GM12878 (cell line): Measurements from ENCODE around the gene SENP8. TPM values are rescaled to one million over a fixed set of nuclear protein-coding genes. Genes with fewer than 3 reads are reported as not detected.

Experiments
- ATAC-seq: fragments of 200-7000 bp; cut with Tn5 transposase; 3 replicates; pipeline ENCODE4 v1.9.1; 2020; ENCODE audit warnings: mild to moderate bottlenecking, moderate library complexity
- BruUV-seq: library from RNA; stranded (reverse); fragments of 400-500 nt; replicated peaks from 2 replicates; lab custom pipeline; 2021; lab: Mats Ljungman, UMichigan
- CTCF ChIA-PET: fragments of 300-600 bp; sonication (Branson Sonifier 250); formaldehyde crosslinking; extraction: SDS; loops from one replicate; lab custom pipeline; 2021; ENCODE audit warnings: inconsistent platforms; lab: Yijun Ruan, JAX
- POLR2A ChIA-PET: fragments of 350-600 bp; formaldehyde crosslinking; extraction: SDS; loops from one replicate; lab custom pipeline; 2021; ENCODE audit warnings: inconsistent platforms; lab: Charles Lee
- RAD21 ChIA-PET: fragments of 300-600 bp; sonication (Branson Sonifier 250); formaldehyde crosslinking; loops from one replicate; lab custom pipeline; 2023; ENCODE audit warnings: antibody characterized with exemption; ENCODE audit not compliant: unreplicated experiment; lab: Charles Lee
- SMC1A ChIA-PET: fragments of 300-600 bp; sonication (Branson Sonifier 250); formaldehyde crosslinking; loops from one replicate; lab custom pipeline; 2023; ENCODE audit not compliant: unreplicated experiment, uncharacterized antibody; lab: Charles Lee
- DNase-seq: peaks from one replicate; pipeline ENCODE4 v3.0.0-alpha.2; 2011; ENCODE audit warnings: low read depth, low spot score
- FAIRE-seq: peaks from 3 replicates; lab custom pipeline; 2011; peaks lifted over from hg19 to GRCh38; lab: Jason Lieb, UNC
- H2AFZ ChIP-seq: 2 replicates; pipeline ENCODE4 v1.6.0; 2011; ENCODE audit warnings: low read depth, low read length, control low read depth; ENCODE audit not compliant: control insufficient read depth
- H3K27ac ChIP-seq: 2 replicates; pipeline ENCODE4 v1.5.1; 2011; ENCODE audit warnings: control low read depth; ENCODE audit not compliant: control insufficient read depth, insufficient read depth
- H3K27me3 ChIP-seq, 2 experiments: replicated peaks in 1 of 2; 2 replicates each; pipeline versions ENCODE4 v1.6.0 to v1.6.1; 2011; ENCODE audit warnings: low read length in 1 of 2; ENCODE audit not compliant: control insufficient read depth in 2 of 2, insufficient read depth in 2 of 2
- H3K36me3 ChIP-seq, 2 experiments: 2 replicates each; pipeline ENCODE4 v1.5.1; 2011; ENCODE audit warnings: low read length in 1 of 2; ENCODE audit not compliant: control insufficient read depth in 2 of 2, insufficient read depth in 2 of 2
- H3K4me1 ChIP-seq: 2 replicates; pipeline ENCODE4 v1.6.1; 2011; ENCODE audit warnings: mild to moderate bottlenecking, low read length, moderate library complexity, mixed read lengths; ENCODE audit not compliant: control insufficient read depth, insufficient read depth
- H3K4me2 ChIP-seq: 2 replicates; pipeline ENCODE4 v1.6.0; 2011; ENCODE audit warnings: control low read depth; ENCODE audit not compliant: control insufficient read depth, insufficient read depth
- H3K4me3 ChIP-seq: fragments of 200-600 bp; sonication (generic); 2 replicates; pipeline ENCODE4 v1.5.1; 2016
- H3K79me2 ChIP-seq: 2 replicates; pipeline ENCODE4 v1.6.0; 2011; ENCODE audit warnings: low read length; ENCODE audit not compliant: control insufficient read depth, insufficient read depth
- H3K9ac ChIP-seq: 2 replicates; pipeline ENCODE4 v1.8.0; 2011; ENCODE audit warnings: low read length, control low read depth, mixed read lengths; ENCODE audit not compliant: control insufficient read depth, insufficient read depth
- H3K9me3 ChIP-seq: replicated peaks from 3 replicates; pipeline ENCODE4 v1.5.1; 2011; ENCODE audit warnings: mild to moderate bottlenecking, low read length; ENCODE audit not compliant: control insufficient read depth, insufficient read depth
- H4K20me1 ChIP-seq: 2 replicates; pipeline ENCODE4 v1.6.0; 2011; ENCODE audit not compliant: control insufficient read depth, insufficient read depth
- E2F8 ChIP-seq: fragments of 450-650 bp; IDR thresholded peaks from 2 replicates; pipeline ENCODE4 v1.6.1; 2018; ENCODE audit warnings: mild to moderate bottlenecking, low read depth, moderate library complexity; ENCODE audit not compliant: partially characterized antibody
- HCFC1 ChIP-seq: fragments of 150-350 bp; IDR thresholded peaks from 2 replicates; pipeline ENCODE4 v1.6.1; 2014; ENCODE audit warnings: low read length
- IKZF2 ChIP-seq, 2 experiments: fragments of 450-650 bp; IDR thresholded peaks; 2 replicates each; pipeline ENCODE4 v1.6.1; 2017; ENCODE audit warnings: mild to moderate bottlenecking in 2 of 2, moderate library complexity in 2 of 2
- NR2F1 ChIP-seq: fragments of 450-650 bp; conservative IDR thresholded peaks from 2 replicates; pipeline ENCODE4 v1.6.1; 2017; ENCODE audit warnings: mild to moderate bottlenecking
- PAX5 ChIP-seq: IDR thresholded peaks from 2 replicates; pipeline ENCODE4 v1.6.1; 2011; ENCODE audit warnings: low read depth, low read length, borderline replicate concordance
- SREBF2 ChIP-seq: IDR thresholded peaks from 2 replicates; pipeline ENCODE4 v1.6.1; 2012; ENCODE audit warnings: mild to moderate bottlenecking, low read length
- TAF1 ChIP-seq: IDR thresholded peaks from 2 replicates; pipeline ENCODE4 v1.6.1; 2011; ENCODE audit warnings: mild to moderate bottlenecking, low read depth, low read length, borderline replicate concordance
- WRNIP1 ChIP-seq: IDR thresholded peaks from 2 replicates; pipeline ENCODE4 v1.6.1; 2011; ENCODE audit warnings: low read depth, low read length, improper control_type of control experiment, borderline replicate concordance
- ZBTB11 ChIP-seq: fragments of 450-650 bp; formaldehyde crosslinking; IDR thresholded peaks from 2 replicates; pipeline ENCODE4 v1.5.0; 2022; ENCODE audit warnings: mild to moderate bottlenecking, missing genetic modification characterization
- ZNF207 ChIP-seq: fragments of 450-650 bp; IDR thresholded peaks from 2 replicates; pipeline ENCODE4 v1.6.1; 2014; ENCODE audit warnings: antibody characterized with exemption, mild to moderate bottlenecking, borderline replicate concordance
- WGBS: methylation state at CpG from one replicate; pipeline ENCODE4 v1.1.6; 2016; ENCODE audit warnings: low lambda C conversion rate; ENCODE audit not compliant: insufficient replicate concordance, insufficient coverage; ENCODE audit errors: missing lambda C conversion rate; 5-methylcytosine and 5-hydroxymethylcytosine counted together
- in situ Hi-C: fragments of 300-500 bp; cut with MboI; formaldehyde crosslinking; loops from 9 replicates; pipeline ENCODE4 v1.14.3; 2018; ENCODE audit warnings: mixed read lengths
- intact Hi-C: fragments of 100-400 bp; cut with micrococcal nuclease; formaldehyde crosslinking; loops from one replicate; pipeline ENCODE4 v1.14.2; 2022; ENCODE audit not compliant: unreplicated experiment
- polyA plus RNA-seq, 11 experiments: library from polyadenylated mRNA; depleted of rRNA in 4 of 11; unstranded in 6 of 11; stranded (reverse) in 5 of 11; fragments of >200 nt; fragmentation: Nextera tagmentation in 4 of 11; fragmentation: Illumina TruSeq in 1 of 11; extraction: Ambion mirVana in 4 of 11; extraction: Trizol in 1 of 11; gene quantifications; 1 replicate in 1 of 11; 2 replicates in 10 of 11; pipeline versions ENCODE4 v1.2.1 to v1.2.3, GENCODE V29; 2011 to 2016; ENCODE audit warnings: inconsistent platforms in 2 of 11, missing spikeins in 2 of 11, low read depth in 1 of 11
- total RNA-seq, 4 experiments: library from RNA; depleted of rRNA in 3 of 4; stranded (reverse); fragments of >200 nt in 3 of 4; fragmentation: Illumina TruSeq in 1 of 4; extraction: Trizol in 1 of 4; gene quantifications; 2 replicates each; pipeline versions ENCODE4 v1.2.1 to v1.2.3, GENCODE V29; 2013 to 2021

The SENP8 gene
- total and polyA plus RNA-seq, 10 of the 15 experiments (the other 5 are each of a cell fraction or from before 2014, with no cell fraction given), result 0.87 to 5.6 (median 2.2) TPM

GRCh38 chr15:72176743-72177142, 58.5 kb downstream of the SENP8 start:
- Histone ChIP-seq H3K9ac (no peak overlapping the region), H3K79me2 (no peaks in the 10 kb centered on the region), H4K20me1 (no peaks in the 10 kb centered on the region), H3K4me3 (no peak overlapping the region), H3K27ac (no peak overlapping the region), H3K4me2 (no peak overlapping the region), H3K27me3 (no peaks in the 10 kb centered on the region), H3K9me3 (no peaks in the 10 kb centered on the region), H3K4me1 (no peaks in the 10 kb centered on the region; the same call in 1 of the 2 replicates), H2AFZ (no peak overlapping the region), H3K36me3 (no peaks in the 10 kb centered on the region)
- intact Hi-C loops (no loop called here), in situ Hi-C loops (no loop called here)
- no peak for FAIRE-seq
- ChIA-PET RAD21 (no interaction called here), SMC1A (no interaction called here), POLR2A (interaction anchor here (0.7 kb wide), 1 partner anchor 61 kb away, joined by 11 read pairs; no protein-coding TSS in a partner anchor), CTCF (interaction anchor here (1.2 to 1.8 kb wide), 3 partner anchors 9 to 136 kb away, joined by 3 to 5 read pairs (median 3); no protein-coding TSS in a partner anchor)
- 82% methylated on average over 3 of the region's 3 CpGs for WGBS
- no peak for ATAC-seq
- TF ChIP-seq PAX5, result no peak
- TF ChIP-seq ZNF207, result no peak
- TF ChIP-seq WRNIP1, result no peak
- DNase-seq, result no peak
- no TSS peak for BruUV-seq

GRCh38 chr15:72178976-72179585, 60.9 kb downstream of the SENP8 start:
- FAIRE-seq (no peak), ATAC-seq (no peak), DNase-seq (no peak)
- ChIA-PET POLR2A (interaction anchor here (0.6 kb wide), 3 partner anchors 83 to 385 kb away, joined by 3 to 4 read pairs (median 3); no protein-coding TSS in a partner anchor), CTCF (no interaction called here), RAD21 (interaction anchor here (0.6 kb wide), 1 partner anchor 131 kb away, joined by 3 read pairs; no protein-coding TSS in a partner anchor), SMC1A (no interaction called here)
- no peaks in the 10 kb centered on the region for H3K9me3 ChIP-seq
- no peaks in the 10 kb centered on the region for H3K36me3 ChIP-seq
- intact Hi-C loops, result no loop called here
- H3K9ac ChIP-seq, result no peak overlapping the region
- H4K20me1 ChIP-seq, result no peaks in the 10 kb centered on the region
- WGBS, result 28% methylated on average over 13 of the region's 13 CpGs
- peaks cover 3% of the 10 kb centered on the region in 2 experiments; a peak in 2 of 4 replicates for H3K27me3 ChIP-seq
- in situ Hi-C loops, result no loop called here
- H3K4me1 ChIP-seq, result no peaks in the 10 kb centered on the region; the same call in 1 of the 2 replicates
- H3K4me3 ChIP-seq, result no peak overlapping the region
- H3K27ac ChIP-seq, result no peak overlapping the region
- H3K79me2 ChIP-seq, result no peaks in the 10 kb centered on the region
- H3K4me2 ChIP-seq, result no peak overlapping the region
- BruUV-seq, result no TSS peak
- H2AFZ ChIP-seq, result no peak overlapping the region
- TF ChIP-seq E2F8 (no peak), IKZF2 (IDR thresholded peaks at IDR 0.05) (no peak), HCFC1 (no peak), ZBTB11 (CRISPR knock-in tag) (no peak), SREBF2 (no peak), TAF1 (no peak), NR2F1 (no peak)
